HG03575 (cell line): ENCODE data around the gene PUM2.
"Not testable (repeated sequence)": the region's sequence is repeated elsewhere in the genome, so short reads cannot be mapped to it uniquely, and the experiment has no call there.

ENCODE experiments used
- ATAC-seq: cut with Tn5 transposase; IDR thresholded peaks from one replicate; pipeline ENCODE4 v1.9.1; 2021; ENCODE audit not compliant: unreplicated experiment, insufficient number of reproducible peaks, low FRiP score; ENCODE audit errors: extremely low read depth

PUM2 gene

GRCh38 chr2:20304411-20304810 lies 46.2 kb downstream of the PUM2 start:
- no peak for ATAC-seq

- ATAC-seq, result no peak
Observed at GRCh38 chr2:20303966-20304365, 46.7 kb downstream of the PUM2 start.

GRCh38 chr2:20302019-20302418 lies 48.6 kb downstream of the PUM2 start:
- ATAC-seq, result no peak

DNA sequence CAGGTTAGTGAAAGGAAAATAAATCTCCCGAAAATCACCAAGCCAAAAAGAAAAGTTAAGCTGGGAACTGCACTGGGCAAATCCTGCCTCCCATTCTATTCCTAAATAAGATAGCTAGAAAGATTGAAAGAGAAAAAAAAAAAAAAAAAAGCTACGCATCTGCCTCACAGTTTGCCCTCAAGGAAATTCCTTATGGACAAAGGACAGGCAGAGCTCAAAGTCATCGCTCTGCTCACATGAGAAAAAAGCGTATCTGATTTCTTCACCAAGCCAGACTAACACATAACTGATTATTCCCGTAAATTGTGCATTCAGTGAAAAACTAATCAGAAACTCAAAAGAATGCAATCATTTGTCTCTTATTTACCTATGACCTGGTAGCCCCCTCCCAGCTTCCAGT lies 50.0 kb downstream of the PUM2 start:
- no peak for ATAC-seq

- ATAC-seq, result no peak
Observed at GRCh38 chr2:20299113-20299512, 51.5 kb downstream of the PUM2 start.

GRCh38 chr2:20294231-20294630 lies 56.4 kb downstream of the PUM2 start:
- ATAC-seq, result no peak

GRCh38 chr2:20292984-20293383 lies 57.7 kb downstream of the PUM2 start:
- ATAC-seq, result no peak

DNA sequence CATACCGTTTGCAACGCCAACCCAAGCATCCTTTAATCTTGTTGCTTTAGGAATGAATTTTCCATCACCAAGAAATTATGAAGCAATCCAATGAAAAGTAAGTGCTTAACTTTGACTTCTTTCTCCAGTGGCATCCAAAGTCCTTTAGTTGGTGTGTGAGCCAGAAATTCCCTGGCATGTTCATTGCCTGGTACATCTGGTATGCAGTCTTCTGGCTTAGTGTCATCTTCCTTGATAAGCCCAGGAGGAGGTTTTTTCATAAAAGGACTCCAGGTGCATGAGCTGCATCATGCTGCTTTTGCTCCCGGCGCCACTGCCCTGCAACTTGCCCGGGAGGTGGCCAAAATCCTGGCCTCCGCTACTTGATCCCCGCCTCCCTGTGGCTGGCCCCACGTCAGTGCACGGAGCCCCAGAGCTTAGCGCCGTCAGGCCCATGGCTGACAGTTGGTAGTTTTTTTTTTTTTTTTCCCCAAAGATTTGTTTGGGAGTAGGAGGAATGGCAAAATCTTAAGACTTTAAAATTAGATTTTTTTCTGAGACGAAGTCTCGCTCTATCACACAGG lies 58.7 kb downstream of the PUM2 start:
- no peak for ATAC-seq

DNA sequence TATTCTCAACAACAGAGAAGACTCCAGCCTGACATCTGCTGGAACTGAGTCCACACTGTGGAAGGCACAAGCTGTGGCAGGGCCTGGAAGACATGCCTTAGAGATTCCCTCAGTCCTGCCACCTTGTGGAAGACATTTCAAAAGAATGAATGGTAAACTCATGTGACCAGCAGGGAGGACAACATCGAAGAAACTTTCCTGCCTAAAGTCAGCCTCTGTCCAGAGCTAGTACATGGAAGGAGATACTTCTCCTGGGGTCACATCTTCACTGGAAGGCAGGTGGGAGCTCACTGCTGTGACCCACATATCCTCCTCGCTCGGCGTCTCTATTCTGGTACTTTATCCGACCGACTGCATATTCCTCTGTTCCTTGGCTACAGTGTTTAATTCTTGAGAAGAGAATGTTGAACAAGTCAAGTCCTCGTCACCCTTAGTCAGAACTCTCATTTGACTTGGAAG lies 59.5 kb downstream of the PUM2 start:
- ATAC-seq, result no peak

DNA sequence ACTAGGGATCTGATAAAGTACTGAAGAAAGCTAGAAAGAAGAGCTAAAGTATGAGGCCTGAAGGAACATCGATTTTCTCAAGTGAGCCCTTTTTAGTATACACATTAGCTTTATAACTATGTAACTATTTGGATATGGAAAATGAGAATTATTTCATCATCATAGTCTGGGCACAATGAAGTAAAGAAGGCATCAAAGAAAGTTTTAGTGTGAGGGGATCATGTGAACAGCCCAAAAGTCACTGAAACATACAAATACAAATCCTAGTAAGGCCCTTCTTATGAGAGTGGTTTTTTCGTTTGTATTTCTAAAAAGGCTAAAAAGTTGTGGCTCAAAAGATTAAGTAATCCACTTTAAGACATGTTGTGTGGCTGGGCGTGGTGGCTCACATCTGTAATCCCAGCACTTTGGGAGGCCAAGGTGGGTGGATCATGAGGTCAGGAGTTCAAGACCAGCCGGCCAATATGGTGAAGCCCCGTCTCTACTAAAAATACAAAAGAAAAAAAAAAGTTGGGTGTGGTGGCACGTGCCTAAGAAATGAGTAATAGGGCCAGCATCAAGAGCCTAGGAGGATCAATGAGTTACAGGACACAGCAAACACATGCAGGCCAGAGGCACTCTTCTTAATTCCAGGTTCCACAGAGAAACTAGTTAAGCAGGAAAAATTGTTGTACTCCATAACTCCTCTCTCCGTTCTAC lies 61.9 kb downstream of the PUM2 start:
- ATAC-seq, result no peak

DNA sequence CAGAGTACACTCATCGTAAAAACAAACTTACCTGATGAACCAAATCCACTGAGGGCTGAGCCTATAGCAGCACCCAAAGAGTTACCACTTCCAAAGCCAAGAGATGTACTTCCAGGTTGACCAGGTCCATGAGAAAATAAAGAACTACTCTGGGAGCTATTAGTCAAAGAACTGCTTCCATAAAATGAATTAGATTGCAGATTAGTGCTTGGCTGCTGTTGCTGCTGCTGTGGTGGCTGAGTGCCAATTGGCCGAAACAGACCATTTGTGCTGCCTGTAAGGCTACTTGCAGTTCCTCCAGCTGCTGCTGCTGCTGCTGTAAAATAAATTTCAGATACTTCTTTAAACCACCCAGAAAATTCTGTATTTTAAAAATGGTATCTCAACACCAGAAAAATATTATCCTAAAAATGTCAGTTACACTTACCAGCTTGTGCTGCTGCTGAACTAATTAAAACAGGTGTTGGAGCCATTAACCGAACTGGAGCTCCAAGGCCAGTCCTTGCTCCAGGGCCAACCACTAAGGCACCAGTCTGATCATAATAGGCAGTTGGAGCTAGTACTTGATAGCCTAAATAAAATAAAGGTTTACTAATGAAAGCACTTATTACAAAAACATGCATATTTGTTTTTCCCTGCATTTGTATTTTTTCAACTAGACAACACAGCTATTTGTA lies 67.6 kb downstream of the PUM2 start:
- ATAC-seq, result no peak

GRCh38 chr2:20281876-20282275 lies 68.8 kb downstream of the PUM2 start:
- ATAC-seq, result no peak

- no peak for ATAC-seq
Observed at GRCh38 chr2:20273042-20273441, 77.6 kb downstream of the PUM2 start.

DNA sequence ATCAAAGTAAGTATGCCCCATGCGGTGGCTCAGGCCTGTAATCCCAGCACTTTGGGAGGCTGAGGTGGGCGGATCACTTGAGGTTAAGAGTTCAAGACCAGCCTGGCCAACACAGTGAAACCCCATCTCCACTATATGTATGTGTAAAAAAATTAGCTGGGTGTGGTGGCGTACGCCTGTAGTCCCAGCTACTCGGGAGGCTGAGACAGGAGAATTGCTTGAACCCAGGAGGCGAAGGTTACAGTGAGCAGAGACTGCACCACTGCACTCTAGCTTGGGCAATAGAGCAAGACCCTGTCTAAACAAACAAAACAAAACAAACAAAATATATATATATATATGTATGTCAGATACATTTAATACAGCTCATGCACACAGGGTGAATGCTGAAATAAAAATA lies 82.3 kb downstream of the PUM2 start:
- ATAC-seq, result not testable (repeated sequence)

- ATAC-seq, result no peak
Observed at GRCh38 chr2:20267529-20267928, 83.1 kb downstream of the PUM2 start.

DNA sequence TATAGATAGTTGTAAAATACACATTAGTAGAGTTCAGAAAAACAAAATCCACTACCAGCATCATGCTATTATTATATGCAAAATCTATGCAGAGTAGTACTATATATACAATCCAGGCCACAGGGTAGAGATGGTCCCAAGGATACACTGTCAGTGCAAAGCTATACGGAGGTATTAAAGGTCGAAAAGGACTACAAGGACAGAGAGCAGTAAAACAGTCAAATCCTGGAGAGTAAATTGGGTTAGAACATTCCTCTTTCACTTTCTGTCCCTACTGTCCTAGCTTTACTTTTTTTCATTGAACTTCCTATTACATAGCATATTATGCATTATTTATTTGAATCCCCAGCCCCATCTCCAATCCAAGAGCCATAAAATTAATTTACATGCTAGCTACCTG lies 86.0 kb downstream of the PUM2 start:
- ATAC-seq, result no peak

- ATAC-seq, result no peak
Observed at GRCh38 chr2:20257411-20257810, 93.2 kb downstream of the PUM2 start.

DNA sequence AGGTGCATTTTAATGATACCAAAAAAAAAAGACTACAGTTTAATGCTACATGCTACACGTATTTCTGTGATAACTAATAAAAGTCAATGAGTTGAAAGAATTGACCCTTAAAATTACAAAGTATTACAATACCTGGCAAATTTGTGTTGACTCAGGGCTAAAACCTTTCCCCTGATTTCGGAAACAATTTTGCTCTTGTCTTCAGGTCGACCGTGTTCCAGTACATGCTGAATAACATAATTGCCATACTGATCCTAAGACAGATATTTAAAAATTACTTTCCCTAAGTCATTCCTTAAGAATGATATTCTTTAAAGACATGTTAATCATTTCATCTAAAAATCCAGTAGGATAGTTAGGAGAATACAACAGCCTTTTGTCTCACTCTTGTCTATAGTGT lies 95.9 kb downstream of the PUM2 start:
- no peak for ATAC-seq

DNA sequence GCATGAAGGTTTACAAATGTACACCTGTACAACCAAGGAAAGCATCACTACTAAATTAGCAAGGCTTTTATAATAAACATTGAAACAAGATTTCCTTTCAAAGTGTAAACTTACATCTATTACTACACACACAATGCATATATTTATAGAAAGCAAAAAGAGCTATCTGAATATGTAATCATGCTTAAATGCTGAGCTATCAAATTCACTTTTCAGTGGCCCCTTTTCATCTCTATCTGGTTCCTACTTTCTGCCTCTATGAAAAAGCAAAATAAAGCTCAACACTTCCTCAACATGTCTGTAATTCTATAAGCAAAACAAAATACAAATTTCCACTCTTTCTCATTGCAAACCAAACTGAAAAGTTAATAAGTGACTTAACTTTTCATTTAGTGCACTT lies 100.2 kb downstream of the PUM2 start:
- ATAC-seq, result no peak

GRCh38 chr2:20249170-20249569 lies 101.5 kb downstream of the PUM2 start:
- ATAC-seq, result no peak
